Keratinocyte (primary cell): ENCODE measurements around the gene LRP10. TPM values are rescaled to one million over a fixed set of nuclear protein-coding genes. Genes with fewer than 3 reads are reported as not detected.

Experiments
- DNase-seq: peaks from one replicate; pipeline ENCODE4 v3.0.0-alpha.2; 2011; ENCODE audit warnings: low read depth, missing footprints, low spot score
- FAIRE-seq: peaks from 2 replicates; lab custom pipeline; 2011; peaks lifted over from hg19 to GRCh38; lab: Jason Lieb, UNC
- H2AFZ ChIP-seq: 2 replicates; pipeline ENCODE4 v1.6.0; 2012; ENCODE audit warnings: low read length, control low read depth, inconsistent platforms; ENCODE audit not compliant: control insufficient read depth
- H3K27ac ChIP-seq: 2 replicates; pipeline ENCODE4 v1.5.1; 2011; ENCODE audit warnings: low read length; ENCODE audit not compliant: control insufficient read depth, insufficient read depth
- H3K27me3 ChIP-seq: 3 replicates; pipeline ENCODE4 v1.6.0; 2011; ENCODE audit warnings: low read length; ENCODE audit not compliant: control insufficient read depth, insufficient read depth; ENCODE audit errors: extremely low read depth
- H3K36me3 ChIP-seq, 2 experiments: 2 replicates in 1 of 2; 3 replicates in 1 of 2; pipeline ENCODE4 v1.5.1; 2011; ENCODE audit warnings: low read length in 2 of 2, mild to moderate bottlenecking in 1 of 2; ENCODE audit not compliant: control insufficient read depth in 2 of 2, insufficient read depth in 2 of 2; ENCODE audit errors: extremely low read depth in 1 of 2
- H3K4me1 ChIP-seq: 3 replicates; pipeline ENCODE4 v1.5.1; 2011; ENCODE audit warnings: low read length; ENCODE audit not compliant: control insufficient read depth, insufficient read depth; ENCODE audit errors: extremely low read depth
- H3K4me2 ChIP-seq: 3 replicates; pipeline ENCODE4 v1.6.0; 2011; ENCODE audit warnings: low read depth, low read length; ENCODE audit not compliant: control insufficient read depth, insufficient read depth; ENCODE audit errors: extremely low read depth
- H3K4me3 ChIP-seq, 3 experiments: fragments of 200-600 bp in 1 of 3; sonication (generic) in 1 of 3; 2 replicates in 2 of 3; 3 replicates in 1 of 3; pipeline ENCODE4 v1.5.1; 2011 to 2016; ENCODE audit warnings: low read length in 3 of 3, mild to moderate bottlenecking in 3 of 3, control low read depth in 2 of 3, inconsistent platforms in 1 of 3, low read depth in 1 of 3, mixed read lengths in 1 of 3, mixed run types in 1 of 3, moderate library complexity in 1 of 3; ENCODE audit not compliant: control insufficient read depth in 2 of 3, insufficient read depth in 2 of 3; ENCODE audit errors: extremely low read depth in 1 of 3
- H3K79me2 ChIP-seq: 2 replicates; pipeline ENCODE4 v1.6.0; 2012; ENCODE audit warnings: low read length; ENCODE audit not compliant: control insufficient read depth, insufficient read depth
- H3K9ac ChIP-seq: 3 replicates; pipeline ENCODE4 v1.6.0; 2011; ENCODE audit warnings: low read length; ENCODE audit not compliant: control insufficient read depth, insufficient read depth; ENCODE audit errors: extremely low read depth
- H3K9me1 ChIP-seq: 3 replicates; pipeline ENCODE4 v1.6.0; 2011; ENCODE audit warnings: low read length; ENCODE audit not compliant: control insufficient read depth, insufficient read depth; ENCODE audit errors: extremely low read depth
- H3K9me3 ChIP-seq: 2 replicates; pipeline ENCODE4 v1.5.1; 2012; ENCODE audit warnings: low read depth, low read length; ENCODE audit not compliant: control insufficient read depth
- H4K20me1 ChIP-seq: 3 replicates; pipeline ENCODE4 v1.6.0; 2011; ENCODE audit warnings: low read length; ENCODE audit not compliant: control insufficient read depth, insufficient read depth; ENCODE audit errors: extremely low read depth
- EZH2 ChIP-seq: IDR thresholded peaks from one replicate; pipeline ENCODE4 v1.6.1; 2012; ENCODE audit warnings: inconsistent platforms, mild to moderate bottlenecking, low read length, moderate library complexity
- dilution Hi-C: fragments of 300-500 bp; cut with MboI; formaldehyde crosslinking; loops from one replicate; pipeline ENCODE4 v1.7.0; 2020; ENCODE audit warnings: low sequenced_read_pairs; ENCODE audit not compliant: extremely low pct_ligation_motif_present
- polyA plus RNA-seq, 5 experiments: library from polyadenylated mRNA; depleted of rRNA in 3 of 5; stranded (reverse) in 3 of 5; stranded (forward) in 1 of 5; unstranded in 1 of 5; fragments of >200 nt; gene quantifications; 1 replicate in 1 of 5; 2 replicates in 3 of 5; 3 replicates in 1 of 5; pipeline versions ENCODE4 v1.2.1 to v1.2.3, GENCODE V29; 2011 to 2012; ENCODE audit warnings: missing spikeins in 2 of 5, low read depth in 1 of 5, low replicate concordance in 1 of 5
- TF ChIP-seq, protein P1 (sequence below), 3 experiments: IDR thresholded peaks in 1 of 3; conservative IDR thresholded peaks in 1 of 3; optimal IDR thresholded peaks in 1 of 3; 2 replicates in 2 of 3; 3 replicates in 1 of 3; pipeline versions ENCODE3 to v1.5.1; 2011; ENCODE audit warnings: low read length in 3 of 3, mild to moderate bottlenecking in 3 of 3, moderate library complexity in 2 of 3, control low read depth in 1 of 3, inconsistent platforms in 1 of 3; ENCODE audit not compliant: insufficient read depth in 2 of 3; ENCODE audit errors: extremely low read depth in 1 of 3

LRP10 gene
- polyA plus RNA-seq, 1 donor (not counting 4 experiments of a cell fraction or from before 2014, with no cell fraction given), result 36.7 TPM

DNA sequence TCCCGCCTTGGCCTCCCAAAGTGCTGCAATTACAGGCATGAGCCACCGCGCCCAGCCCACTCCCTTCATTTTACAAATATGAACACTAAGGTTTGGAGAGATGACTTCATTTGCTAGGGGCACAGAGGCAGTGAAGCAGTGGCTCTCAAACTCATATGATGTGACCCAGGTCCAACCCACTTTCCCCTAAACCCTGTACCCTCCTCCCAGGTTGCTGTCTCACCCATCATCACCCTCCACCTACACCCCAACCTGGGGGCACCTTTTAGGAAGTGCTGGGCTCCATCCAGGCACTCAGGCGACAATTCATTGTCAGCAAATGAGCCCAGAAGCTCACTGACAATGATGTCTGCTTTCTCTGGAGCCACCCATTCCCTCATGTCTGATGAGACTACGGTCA, 52.2 kb downstream of the LRP10 start:
- H3K4me3 ChIP-seq, result no peak overlapping the region
- no peak overlapping the region for H3K4me2 ChIP-seq
- no peak for DNase-seq
- H3K9me1 ChIP-seq, result peaks cover 2% of the 10 kb centered on the region
- no peak overlapping the region for H3K27ac ChIP-seq
- H3K79me2 ChIP-seq, result peaks cover 30% of the 10 kb centered on the region
- H3K27me3 ChIP-seq, result no peaks in the 10 kb centered on the region
- no peak for FAIRE-seq
- no peaks in the 10 kb centered on the region for H3K9me3 ChIP-seq
- no peak for TF ChIP-seq EZH2
- TF ChIP-seq, protein P1, sequence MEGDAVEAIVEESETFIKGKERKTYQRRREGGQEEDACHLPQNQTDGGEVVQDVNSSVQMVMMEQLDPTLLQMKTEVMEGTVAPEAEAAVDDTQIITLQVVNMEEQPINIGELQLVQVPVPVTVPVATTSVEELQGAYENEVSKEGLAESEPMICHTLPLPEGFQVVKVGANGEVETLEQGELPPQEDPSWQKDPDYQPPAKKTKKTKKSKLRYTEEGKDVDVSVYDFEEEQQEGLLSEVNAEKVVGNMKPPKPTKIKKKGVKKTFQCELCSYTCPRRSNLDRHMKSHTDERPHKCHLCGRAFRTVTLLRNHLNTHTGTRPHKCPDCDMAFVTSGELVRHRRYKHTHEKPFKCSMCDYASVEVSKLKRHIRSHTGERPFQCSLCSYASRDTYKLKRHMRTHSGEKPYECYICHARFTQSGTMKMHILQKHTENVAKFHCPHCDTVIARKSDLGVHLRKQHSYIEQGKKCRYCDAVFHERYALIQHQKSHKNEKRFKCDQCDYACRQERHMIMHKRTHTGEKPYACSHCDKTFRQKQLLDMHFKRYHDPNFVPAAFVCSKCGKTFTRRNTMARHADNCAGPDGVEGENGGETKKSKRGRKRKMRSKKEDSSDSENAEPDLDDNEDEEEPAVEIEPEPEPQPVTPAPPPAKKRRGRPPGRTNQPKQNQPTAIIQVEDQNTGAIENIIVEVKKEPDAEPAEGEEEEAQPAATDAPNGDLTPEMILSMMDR (optimal IDR thresholded peaks at IDR 0.05 in 1 of 3, IDR thresholded peaks at IDR 0.05 in 1 of 3, conservative IDR thresholded peaks at IDR 0.05 in 1 of 3; ENCODE audit: extremely low read depth in 1 of 3, insufficient read depth in 2 of 3, low read length in 3 of 3), result no peak
- dilution Hi-C loops, result no loop called here
- no peaks in the 10 kb centered on the region for H4K20me1 ChIP-seq
- no peak overlapping the region for H3K9ac ChIP-seq
- peaks cover 29 to 55% of the 10 kb centered on the region in 2 experiments for H3K36me3 ChIP-seq
- H3K4me1 ChIP-seq, result peaks cover 60% of the 10 kb centered on the region
- H2AFZ ChIP-seq, result no peak overlapping the region

DNA sequence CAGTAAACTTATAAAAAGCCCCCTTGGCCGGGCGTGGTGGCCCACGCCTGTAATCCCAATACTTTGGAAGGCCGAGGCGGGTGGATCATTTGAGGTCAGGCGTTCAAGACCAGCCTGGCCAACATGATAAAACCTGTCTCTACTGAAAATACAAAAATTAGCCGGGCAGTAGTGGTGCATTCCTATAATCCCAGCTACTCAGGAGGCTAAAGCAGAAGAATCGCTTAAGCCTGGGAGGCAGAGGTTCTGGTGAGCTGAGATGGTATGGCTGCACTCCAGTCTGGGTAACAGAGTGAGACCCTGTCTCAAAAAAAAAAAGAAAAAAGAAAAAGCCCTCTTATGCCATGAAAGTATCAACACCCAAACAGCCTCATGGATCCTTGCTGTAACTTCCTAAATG, 54.0 kb downstream of the LRP10 start:
- no peaks in the 10 kb centered on the region for H3K27me3 ChIP-seq
- no peaks in the 10 kb centered on the region for H3K9me3 ChIP-seq
- peak overlapping the region; percentile 87 for H3K27ac ChIP-seq
- no peak for DNase-seq
- H3K4me3 ChIP-seq, result no peak overlapping the region
- peaks cover 2% of the 10 kb centered on the region for H3K9me1 ChIP-seq
- H3K9ac ChIP-seq, result no peak overlapping the region
- no peak overlapping the region for H2AFZ ChIP-seq
- H3K36me3 ChIP-seq, result peaks cover 23 to 51% of the 10 kb centered on the region in 2 experiments
- FAIRE-seq, result no peak
- dilution Hi-C loops, result no loop called here
- peak overlapping the region; percentile 79 for H3K4me2 ChIP-seq
- H4K20me1 ChIP-seq, result no peaks in the 10 kb centered on the region
- TF ChIP-seq, protein P1 (optimal IDR thresholded peaks at IDR 0.05 in 1 of 3, IDR thresholded peaks at IDR 0.05 in 1 of 3, conservative IDR thresholded peaks at IDR 0.05 in 1 of 3; ENCODE audit: extremely low read depth in 1 of 3, insufficient read depth in 2 of 3, low read length in 3 of 3), result no peak
- no peak for TF ChIP-seq EZH2
- H3K4me1 ChIP-seq, result peaks cover 57% of the 10 kb centered on the region
- H3K79me2 ChIP-seq, result peaks cover 34% of the 10 kb centered on the region
